Heart left ventricle (tissue), 16 donors: Measurements from ENCODE around the gene LIPC. TPM values are rescaled to one million over a fixed set of nuclear protein-coding genes. Genes with fewer than 3 reads are reported as not detected.

ENCODE experiments used
- ATAC-seq, 4 donors: fragments of 200-7000 bp; cut with Tn5 transposase; one replicate each; pipeline ENCODE4 v1.9.1; 2020 to 2022; ENCODE audit warnings: moderate library complexity in 4 of 4, mild to moderate bottlenecking in 3 of 4, moderate number of reproducible peaks in 1 of 4
- DNase-seq, 5 donors: peaks; one replicate each; pipeline ENCODE4 v3.0.0-alpha.2; 2020
- H3K27ac ChIP-seq, 12 donors: fragments of 200-600 bp; sonication (generic) in 4 of 12; one replicate each; pipeline versions ENCODE4 v1.5.0 to v1.8.0; 2016 to 2022; ENCODE audit warnings: mild to moderate bottlenecking in 2 of 12
- H3K27me3 ChIP-seq, 9 donors: fragments of 200-600 bp; sonication (generic) in 2 of 9; one replicate each; pipeline versions ENCODE4 v1.5.1 to v1.8.0; 2016 to 2022; ENCODE audit warnings: mild to moderate bottlenecking in 3 of 9
- H3K36me3 ChIP-seq, 9 donors: fragments of 200-600 bp; sonication (generic) in 2 of 9; one replicate each; pipeline versions ENCODE4 v1.5.0 to v1.8.0; 2018 to 2022; ENCODE audit warnings: mild to moderate bottlenecking in 2 of 9
- H3K4me1 ChIP-seq, 12 donors: fragments of 200-600 bp; sonication (generic) in 4 of 12; one replicate each; pipeline versions ENCODE4 v1.5.0 to v1.8.0; 2016 to 2022; ENCODE audit warnings: mild to moderate bottlenecking in 3 of 12
- H3K4me3 ChIP-seq, 12 donors: fragments of 200-600 bp; sonication (generic) in 4 of 12; one replicate each; pipeline versions ENCODE4 v1.5.0 to v1.8.0; 2017 to 2022; ENCODE audit warnings: mild to moderate bottlenecking in 9 of 12, moderate library complexity in 4 of 12
- H3K9me3 ChIP-seq, 12 donors: fragments of 200-600 bp; sonication (generic) in 4 of 12; one replicate each; pipeline versions ENCODE4 v1.5.0 to v1.8.0; 2016 to 2022; ENCODE audit warnings: mild to moderate bottlenecking in 1 of 12
- POLR2A ChIP-seq, 2 donors: fragments of 450-650 bp; IDR thresholded peaks; one replicate each; pipeline ENCODE4 v1.6.1; 2017; ENCODE audit warnings: antibody characterized with exemption in 2 of 2, mild to moderate bottlenecking in 2 of 2, moderate library complexity in 2 of 2
- WGBS, 4 donors: extraction: QIAGEN DNeasy Blood & Tissue Kit in 2 of 4; methylation state at CpG; one replicate each; pipeline versions ENCODE4 v1.1.5 to v1.1.7; 2013 to 2018; 5-methylcytosine and 5-hydroxymethylcytosine counted together
- intact Hi-C, 10 donors: fragments of 100-400 bp; cut with DNase I; formaldehyde crosslinking; loops; one replicate each; pipeline versions ENCODE4 v1.11.1 to v1.14.2; 2022
- polyA plus RNA-seq, 2 donors: library from polyadenylated mRNA; stranded (reverse); fragments of 200-250 nt; gene quantifications; one replicate each; pipeline ENCODE4 v1.2.3, GENCODE V29; 2013
- total RNA-seq, 9 donors: library from RNA; depleted of rRNA in 2 of 9; stranded (reverse); fragments of >200 nt in 2 of 9; fragmentation: NEBNext Ultra II Directional in 3 of 9; extraction: Animal tissue kit (Norgen Biotek cat#: 25700) in 3 of 9; gene quantifications; one replicate each; pipeline versions ENCODE4 v1.1.0 to v1.2.4, GENCODE V29; 2016 to 2023
- TF ChIP-seq, protein P1 (sequence below), 12 donors: fragments of 200-600 bp; sonication (generic) in 4 of 12; IDR thresholded peaks; one replicate each; pipeline versions ENCODE4 v1.5.0 to v1.8.0; 2018 to 2022; ENCODE audit warnings: antibody characterized with exemption in 12 of 12, mild to moderate bottlenecking in 5 of 12
- donor health status: ischemic (EF 13 %, LVEDD 7.1; RV severe dilation, severe dysfunction).
- donor health status: healthy with polysubstance abuse.
- donor health status: DM: no; HTN: yes; CAD: no.
- donor health status: DM: no; HTN: no; CAD: no.
- donor health status: ischemic (EF 25% LVEDD 6.9; RV normal size, moderate dysfunction).
- donor health status: ischemic (EF 25% LVEDD 5.7; RV mildly dilated, moderate dysfunction).
- donor health status: healthy.
- donor health status: DM: yes; HTN: yes; CAD: no.
- donor health status: ischemic (EF 35%, LVEDD 5.7; RV mildly dilated, moderate dysfunction).
- donor health status: nonischemic (EF 11% LVEDD 7.7; RV severe dilation, severe dysfunction).
- donor health status: DM: yes; HTN: yes; CAD: no.
- donor health status: PGD.
- donor health status: ischemic (EF 29% LVEDD 5.4; RV normal size, mild dysfunction).
- donor health status: nonischemic (EF 23%, LVEDD 6.1; RV moderate dilation, normal function).

LIPC gene
- total and polyA plus RNA-seq, 11 donors = 0.10 to 1.4 (median 0.55) TPM; not detected in 1

DNA sequence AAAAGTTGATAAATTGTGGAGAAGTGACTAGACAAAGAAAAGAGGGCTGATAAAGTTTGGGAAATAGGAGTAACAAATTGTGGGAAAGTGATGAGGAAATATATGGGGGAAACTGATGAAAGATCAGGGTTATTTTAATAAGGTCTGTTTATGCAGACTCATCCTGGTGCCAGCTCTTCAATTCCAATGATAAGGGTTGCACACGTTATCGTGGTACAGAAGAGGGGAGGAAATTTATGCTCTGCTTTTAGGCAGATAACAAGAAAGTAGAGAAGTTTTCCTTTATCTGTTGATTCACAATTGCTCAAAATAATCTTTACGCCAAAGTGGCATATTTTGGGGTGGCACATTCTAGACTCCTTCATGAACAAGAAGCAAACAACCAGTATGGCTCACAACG is 32.1 kb upstream of the LIPC start:
- Histone ChIP-seq H3K36me3 (no peaks in the 10 kb centered on the region), H3K4me3 (no peak overlapping the region), H3K27me3 (no peaks in the 10 kb centered on the region), H3K27ac (no peak overlapping the region), H3K9me3 (no peaks in the 10 kb centered on the region), H3K4me1 (peaks cover 0 to 6% (median 0%) of the 10 kb centered on the region in 12 donors)
- TF ChIP-seq, protein P1, sequence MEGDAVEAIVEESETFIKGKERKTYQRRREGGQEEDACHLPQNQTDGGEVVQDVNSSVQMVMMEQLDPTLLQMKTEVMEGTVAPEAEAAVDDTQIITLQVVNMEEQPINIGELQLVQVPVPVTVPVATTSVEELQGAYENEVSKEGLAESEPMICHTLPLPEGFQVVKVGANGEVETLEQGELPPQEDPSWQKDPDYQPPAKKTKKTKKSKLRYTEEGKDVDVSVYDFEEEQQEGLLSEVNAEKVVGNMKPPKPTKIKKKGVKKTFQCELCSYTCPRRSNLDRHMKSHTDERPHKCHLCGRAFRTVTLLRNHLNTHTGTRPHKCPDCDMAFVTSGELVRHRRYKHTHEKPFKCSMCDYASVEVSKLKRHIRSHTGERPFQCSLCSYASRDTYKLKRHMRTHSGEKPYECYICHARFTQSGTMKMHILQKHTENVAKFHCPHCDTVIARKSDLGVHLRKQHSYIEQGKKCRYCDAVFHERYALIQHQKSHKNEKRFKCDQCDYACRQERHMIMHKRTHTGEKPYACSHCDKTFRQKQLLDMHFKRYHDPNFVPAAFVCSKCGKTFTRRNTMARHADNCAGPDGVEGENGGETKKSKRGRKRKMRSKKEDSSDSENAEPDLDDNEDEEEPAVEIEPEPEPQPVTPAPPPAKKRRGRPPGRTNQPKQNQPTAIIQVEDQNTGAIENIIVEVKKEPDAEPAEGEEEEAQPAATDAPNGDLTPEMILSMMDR (IDR thresholded peaks at IDR 0.05) = no peak
- no peak for TF ChIP-seq POLR2A (IDR thresholded peaks at IDR 0.05)
- no peak for DNase-seq
- no peak for ATAC-seq
- intact Hi-C loops = no loop called here
- WGBS, 4 donors = 67 to 82% (median 70%) methylated on average over 4 of the region's 4 CpGs

- 82 to 90% (median 85%) methylated on average over 6 of the region's 6 CpGs for WGBS, 4 donors
- no peak for DNase-seq
- H3K4me1 ChIP-seq = peaks cover 0 to 6% (median 0%) of the 10 kb centered on the region in 12 donors
- H3K36me3 ChIP-seq = no peaks in the 10 kb centered on the region
- TF ChIP-seq, protein P1 (IDR thresholded peaks at IDR 0.05) = no peak
- no peak for TF ChIP-seq POLR2A (IDR thresholded peaks at IDR 0.05)
- intact Hi-C loops = no loop called here
- no peak overlapping the region for H3K4me3 ChIP-seq
- H3K9me3 ChIP-seq = no peaks in the 10 kb centered on the region
- no peak for ATAC-seq
- no peaks in the 10 kb centered on the region for H3K27me3 ChIP-seq
- H3K27ac ChIP-seq = no peak overlapping the region
Observed at GRCh38 chr15:58401276-58401675, 30.5 kb upstream of the LIPC start.

GRCh38 chr15:58401991-58402649 is 29.7 kb upstream of the LIPC start:
- Histone ChIP-seq H3K9me3 (no peaks in the 10 kb centered on the region), H3K27me3 (no peaks in the 10 kb centered on the region), H3K4me1 (peaks cover 0 to 6% (median 0%) of the 10 kb centered on the region in 12 donors), H3K27ac (no peak overlapping the region), H3K36me3 (no peaks in the 10 kb centered on the region), H3K4me3 (no peak overlapping the region)
- TF ChIP-seq, protein P1 (IDR thresholded peaks at IDR 0.05) = no peak
- no peak for TF ChIP-seq POLR2A (IDR thresholded peaks at IDR 0.05)
- WGBS, 4 donors = 48 to 60% (median 56%) methylated on average over 8 of the region's 8 CpGs
- ATAC-seq = peak in 3 of 4 donors; percentile 58 to 64 (median 62)
- no peak for DNase-seq
- intact Hi-C loops = no loop called here

GRCh38 chr15:58403581-58403980 is 28.2 kb upstream of the LIPC start:
- H3K27ac ChIP-seq = no peak overlapping the region
- TF ChIP-seq, protein P1 (IDR thresholded peaks at IDR 0.05) = no peak
- TF ChIP-seq POLR2A (IDR thresholded peaks at IDR 0.05) = no peak
- no peak overlapping the region for H3K4me3 ChIP-seq
- H3K4me1 ChIP-seq = peaks cover 0 to 6% (median 0%) of the 10 kb centered on the region in 12 donors
- no peaks in the 10 kb centered on the region for H3K36me3 ChIP-seq
- DNase-seq (no peak), ATAC-seq (no peak)
- H3K27me3 ChIP-seq = no peaks in the 10 kb centered on the region
- no peaks in the 10 kb centered on the region for H3K9me3 ChIP-seq
- 66 to 85% (median 84%) methylated on average over 4 of the region's 4 CpGs for WGBS, 4 donors
- intact Hi-C loops = no loop called here
